Middle frontal gyrus (tissue), 1 donor: ENCODE results near the gene RHBDL1.

Source experiments
- DNase-seq: peaks from one replicate; pipeline ENCODE4 v3.0.0-alpha.2; 2015; ENCODE audit warnings: low spot score; ENCODE audit errors: extremely low spot score

Gene RHBDL1

GRCh38 chr16:717450-718245 lies 42.2 kb downstream of the RHBDL1 start:
- no peak for DNase-seq

GRCh38 chr16:718389-718788 lies 42.9 kb downstream of the RHBDL1 start:
- no peak for DNase-seq

- no peak for DNase-seq
Measured at GRCh38 chr16:718922-719321, 43.5 kb downstream of the RHBDL1 start.

GRCh38 chr16:719815-720446 lies 44.5 kb downstream of the RHBDL1 start:
- DNase-seq: no peak

GRCh38 chr16:720447-720989 lies 45.0 kb downstream of the RHBDL1 start:
- DNase-seq: no peak

GRCh38 chr16:720990-721764 lies 45.7 kb downstream of the RHBDL1 start, which contains the start of gene ANTKMT:
Gene ANTKMT (plus strand): TSS chr16:721146. CDS start chr16:721275, 129 bp downstream.
- peak; percentile 79 for DNase-seq

GRCh38 chr16:721765-722540 lies 46.5 kb downstream of the RHBDL1 start:
- no peak for DNase-seq

GRCh38 chr16:722835-723633 lies 47.6 kb downstream of the RHBDL1 start:
- DNase-seq: no peak

- DNase-seq: no peak
Measured at GRCh38 chr16:723695-724094, 48.2 kb downstream of the RHBDL1 start.

GRCh38 chr16:724188-725040 lies 48.9 kb downstream of the RHBDL1 start:
- DNase-seq: no peak

- DNase-seq: no peak
Measured at GRCh38 chr16:725041-725376, 49.5 kb downstream of the RHBDL1 start.

GRCh38 chr16:725463-726187 lies 50.2 kb downstream of the RHBDL1 start:
- DNase-seq: no peak

- DNase-seq: no peak
Measured at GRCh38 chr16:726188-726437, 50.6 kb downstream of the RHBDL1 start.

- DNase-seq: no peak
Measured at GRCh38 chr16:726438-727290, 51.2 kb downstream of the RHBDL1 start, which contains the start of the genes CCDC78 and HAGHL. Gene CCDC78 (minus strand): TSS chr16:726443. CDS start chr16:726367, 76 bp downstream. Gene HAGHL (plus strand): TSS chr16:727106. CDS start chr16:727510, 404 bp downstream.

- no peak for DNase-seq
Measured at GRCh38 chr16:727291-727977, 52.0 kb downstream of the RHBDL1 start.
